Stimulated activated CD8-positive, alpha-beta memory T cell treated with anti-CD3 and anti-CD28 coated beads, Interleukin-4, amount 100 ng/mL, for 1 hour (primary cell): Measurements from ENCODE around the gene B9D2.
"Not testable (repeated sequence)": the region's sequence is repeated elsewhere in the genome, so short reads cannot be mapped to it uniquely, and the experiment has no call there.

Source experiments
- DNase-seq, 2 donors: peaks; one replicate each; pipeline ENCODE4 v3.0.0-alpha.2; 2020; ENCODE audit warnings: low read depth in 2 of 2, low spot score in 1 of 2

The B9D2 gene

GRCh38 chr19:41356984-41357739 is 6.8 kb downstream of the B9D2 start:
- DNase-seq = no peak

GRCh38 chr19:41355802-41356201 is 8.1 kb downstream of the B9D2 start:
- DNase-seq = no peak

- DNase-seq = no peak
These were observed 8.9 kb downstream of the B9D2 start for GRCh38 chr19:41355035-41355434.

GRCh38 chr19:41354343-41354953 is 9.5 kb downstream of the B9D2 start:
- no peak for DNase-seq

- peak; percentile 91 to 92 for DNase-seq
These were observed 10.2 kb downstream of the B9D2 start, which contains the start of gene TGFB1 for GRCh38 chr19:41353466-41354342. TSS of gene TGFB1 (minus strand) at chr19:41353922. CDS start at chr19:41353044, 878 bp downstream.

GRCh38 chr19:41352609-41353465 is 11.1 kb downstream of the B9D2 start:
- peak; percentile 43 to 61 for DNase-seq

GRCh38 chr19:41352279-41352608 is 11.7 kb downstream of the B9D2 start:
- no peak for DNase-seq

GRCh38 chr19:41351339-41352245 is 12.4 kb downstream of the B9D2 start:
- peak; percentile 56 to 68 for DNase-seq

GRCh38 chr19:41350735-41351338 is 13.1 kb downstream of the B9D2 start:
- DNase-seq = no peak

GRCh38 chr19:41346916-41347315 is 17.0 kb downstream of the B9D2 start:
- DNase-seq = not testable (repeated sequence)

- no peak for DNase-seq
These were observed 19.8 kb downstream of the B9D2 start for GRCh38 chr19:41344162-41344561.

- DNase-seq = no peak
These were observed 22.1 kb downstream of the B9D2 start for GRCh38 chr19:41341669-41342490.

- no peak for DNase-seq
These were observed 24.0 kb downstream of the B9D2 start for GRCh38 chr19:41339936-41340335.

- DNase-seq = no peak
These were observed 28.5 kb downstream of the B9D2 start for GRCh38 chr19:41335467-41335866.

GRCh38 chr19:41334793-41335192 is 29.2 kb downstream of the B9D2 start:
- DNase-seq = no peak

- no peak for DNase-seq
These were observed 31.5 kb downstream of the B9D2 start for GRCh38 chr19:41332468-41332867.

- DNase-seq = no peak
These were observed 31.9 kb downstream of the B9D2 start for GRCh38 chr19:41332000-41332399.

GRCh38 chr19:41330946-41331678 is 32.8 kb downstream of the B9D2 start:
- no peak for DNase-seq
